ENCODE data around the gene WRAP53. TPM values are rescaled to one million over a fixed set of nuclear protein-coding genes. Genes with fewer than 3 reads are reported as not detected.
A peak's percentile ranks its signal among the peaks of the same experiment; 100 is the strongest.

Gene WRAP53
- total RNA-seq, 2 experiments from 2014 or later, result 24.8 to 30.7 TPM

DNA sequence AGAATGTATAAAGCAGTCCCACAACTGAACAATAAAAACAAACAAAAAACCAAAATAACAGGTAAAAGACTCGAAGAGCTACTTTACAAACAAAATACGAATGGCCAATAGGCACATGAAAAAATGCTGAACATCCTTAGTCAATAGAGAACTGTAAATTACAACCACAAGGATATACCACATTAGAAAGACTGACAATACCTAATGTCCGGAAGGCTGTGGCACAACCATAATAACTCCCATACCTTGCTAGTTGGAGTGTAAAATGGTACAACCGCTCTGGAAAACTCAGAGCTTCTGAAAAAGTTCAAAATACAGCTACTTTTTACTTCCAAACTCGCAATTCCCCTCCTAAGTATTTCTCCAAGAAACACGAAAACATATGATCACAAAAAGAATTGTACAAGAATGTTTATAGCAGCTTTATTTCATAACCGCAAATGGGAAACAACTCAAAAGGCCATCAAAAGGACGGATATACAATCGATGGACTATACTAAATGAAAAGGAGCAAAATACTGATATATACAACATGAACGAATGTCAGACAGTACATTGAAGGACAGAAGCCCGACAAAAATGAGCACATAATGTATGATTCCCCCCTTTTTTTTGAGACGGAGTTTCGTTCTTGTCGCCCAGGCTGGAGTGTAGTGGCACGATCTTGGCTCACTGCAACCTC, 3.3 kb upstream of the WRAP53 start:
- no peak for TF ChIP-seq EZH2phosphoT487 (IDR thresholded peaks at IDR 0.05; ENCODE audit: borderline replicate concordance, low read depth, low read length)
- TF ChIP-seq, protein P1, sequence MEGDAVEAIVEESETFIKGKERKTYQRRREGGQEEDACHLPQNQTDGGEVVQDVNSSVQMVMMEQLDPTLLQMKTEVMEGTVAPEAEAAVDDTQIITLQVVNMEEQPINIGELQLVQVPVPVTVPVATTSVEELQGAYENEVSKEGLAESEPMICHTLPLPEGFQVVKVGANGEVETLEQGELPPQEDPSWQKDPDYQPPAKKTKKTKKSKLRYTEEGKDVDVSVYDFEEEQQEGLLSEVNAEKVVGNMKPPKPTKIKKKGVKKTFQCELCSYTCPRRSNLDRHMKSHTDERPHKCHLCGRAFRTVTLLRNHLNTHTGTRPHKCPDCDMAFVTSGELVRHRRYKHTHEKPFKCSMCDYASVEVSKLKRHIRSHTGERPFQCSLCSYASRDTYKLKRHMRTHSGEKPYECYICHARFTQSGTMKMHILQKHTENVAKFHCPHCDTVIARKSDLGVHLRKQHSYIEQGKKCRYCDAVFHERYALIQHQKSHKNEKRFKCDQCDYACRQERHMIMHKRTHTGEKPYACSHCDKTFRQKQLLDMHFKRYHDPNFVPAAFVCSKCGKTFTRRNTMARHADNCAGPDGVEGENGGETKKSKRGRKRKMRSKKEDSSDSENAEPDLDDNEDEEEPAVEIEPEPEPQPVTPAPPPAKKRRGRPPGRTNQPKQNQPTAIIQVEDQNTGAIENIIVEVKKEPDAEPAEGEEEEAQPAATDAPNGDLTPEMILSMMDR (conservative IDR thresholded peaks at IDR 0.05; ENCODE audit: low read length), result no peak
- Histone ChIP-seq H3K4me2 (ENCODE audit: low read length) (peak overlapping the region; percentile 86), H3K4me1 (ENCODE audit: insufficient read depth, low read length, poor library complexity, severe bottlenecking) (peaks cover 27% of the 10 kb centered on the region), H3K9me2 (ENCODE audit: insufficient read depth, low read length) (no peaks in the 10 kb centered on the region), H2AFZ (ENCODE audit: low read length) (no peak overlapping the region), H3K9me3 (ENCODE audit: low read length) (no peaks in the 10 kb centered on the region), H3K4me3 (ENCODE audit: low read depth, low read length, poor library complexity, severe bottlenecking) (peak overlapping the region; percentile 92), H3K79me2 (ENCODE audit: insufficient read depth, low read depth, low read length) (peaks cover 71% of the 10 kb centered on the region), H4K20me1 (ENCODE audit: insufficient read depth, low read length) (peaks cover 24% of the 10 kb centered on the region), H3K27ac (ENCODE audit: low read depth, low read length, poor library complexity, severe bottlenecking) (peak overlapping the region; percentile 93), H3K36me3 (ENCODE audit: insufficient read depth, low read length) (peaks cover 42% of the 10 kb centered on the region)
- POLR2A ChIA-PET, result interaction anchor here (0.6 to 2.7 kb wide), 3 partner anchors 12 to 133 kb away, joined by 3 to 10 read pairs (median 5); partner anchors contain the start of gene SAT2
- no peak for DNase-seq (ENCODE audit: low spot score)
- CTCF ChIA-PET (ENCODE audit: unreplicated experiment), result interaction anchor here (1.0 kb wide), 1 partner anchor 125 kb away, joined by 3 read pairs; no protein-coding TSS in a partner anchor
- intact Hi-C loops (cut with micrococcal nuclease; ENCODE audit: unreplicated experiment), result loop anchor here (5.0 kb wide), 5 partner anchors 113 to 692 kb away; partner anchors contain the start of genes KCTD11 and KRABD2
- BruUV-seq (replicated peaks), result no TSS peak

DNA sequence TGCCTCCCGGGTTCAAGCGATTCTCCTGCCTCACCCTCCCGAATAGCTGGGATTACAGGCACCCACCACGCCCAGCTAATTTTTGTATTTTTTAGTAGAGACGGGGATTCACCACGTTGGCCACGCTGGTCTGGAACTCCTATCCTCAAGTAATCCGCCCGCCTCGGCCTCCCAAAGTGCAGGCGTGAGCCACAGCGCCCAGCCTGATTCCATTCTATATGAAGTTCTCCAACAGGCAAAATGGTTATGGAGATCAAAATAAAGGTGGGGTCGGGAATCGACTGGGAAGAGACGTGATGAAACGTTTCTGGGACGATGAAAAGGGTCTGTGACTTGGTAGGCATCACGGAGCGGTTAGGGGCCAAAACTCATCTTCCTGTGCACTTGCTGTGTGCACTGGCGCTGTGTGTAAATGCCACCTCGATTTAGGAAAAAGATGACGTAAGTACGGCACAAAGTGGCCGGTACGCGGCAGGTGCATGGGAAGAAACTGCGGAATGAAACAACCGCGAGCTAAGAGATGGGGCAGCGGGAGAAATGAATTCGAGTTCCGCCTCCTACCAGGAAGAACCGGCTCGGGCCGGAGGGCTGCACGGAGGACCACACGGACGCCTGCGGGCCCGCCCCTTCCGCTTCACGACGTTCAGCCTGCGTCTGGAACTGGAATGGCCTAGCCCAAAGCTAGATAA, 2.6 kb upstream of the WRAP53 start:
- peaks cover 27% of the 10 kb centered on the region for H3K4me1 ChIP-seq (ENCODE audit: insufficient read depth, low read length, poor library complexity, severe bottlenecking)
- no peak for TF ChIP-seq EZH2phosphoT487 (IDR thresholded peaks at IDR 0.05; ENCODE audit: borderline replicate concordance, low read depth, low read length)
- TF ChIP-seq, protein P1 (conservative IDR thresholded peaks at IDR 0.05; ENCODE audit: low read length), result no peak
- CTCF ChIA-PET (ENCODE audit: unreplicated experiment), result interaction anchor here (1.0 kb wide), 1 partner anchor 125 kb away, joined by 3 read pairs; no protein-coding TSS in a partner anchor
- intact Hi-C loops (cut with micrococcal nuclease; ENCODE audit: unreplicated experiment), result loop anchor here (1.0 to 5.0 kb wide), 7 partner anchors 59 to 692 kb away; partner anchors contain the start of genes FXR2, KCTD11, KRABD2 and SAT2
- DNase-seq (ENCODE audit: low spot score), result peak; percentile 97
- H3K9me2 ChIP-seq (ENCODE audit: insufficient read depth, low read length), result no peaks in the 10 kb centered on the region
- peaks cover 24% of the 10 kb centered on the region for H4K20me1 ChIP-seq (ENCODE audit: insufficient read depth, low read length)
- H3K79me2 ChIP-seq (ENCODE audit: insufficient read depth, low read depth, low read length), result peaks cover 68% of the 10 kb centered on the region
- peak overlapping the region; percentile 86 for H3K4me2 ChIP-seq (ENCODE audit: low read length)
- POLR2A ChIA-PET, result interaction anchor here (1.2 to 2.7 kb wide), 5 partner anchors 9 to 159 kb away, joined by 3 to 10 read pairs (median 5); partner anchors contain the start of gene SAT2
- H3K9me3 ChIP-seq (ENCODE audit: low read length), result no peaks in the 10 kb centered on the region
- peak overlapping the region; percentile 92 for H3K4me3 ChIP-seq (ENCODE audit: low read depth, low read length, poor library complexity, severe bottlenecking)
- H2AFZ ChIP-seq (ENCODE audit: low read length), result no peak overlapping the region
- H3K27ac ChIP-seq (ENCODE audit: low read depth, low read length, poor library complexity, severe bottlenecking), result peak overlapping the region; percentile 93
- peaks cover 49% of the 10 kb centered on the region for H3K36me3 ChIP-seq (ENCODE audit: insufficient read depth, low read length)
- no TSS peak for BruUV-seq (replicated peaks)
